Liver (tissue), 9 donors: ENCODE results near the gene ARHGEF3. TPM values are rescaled to one million over a fixed set of nuclear protein-coding genes. Genes with fewer than 3 reads are reported as not detected.

ENCODE experiments used
- DNase-seq: peaks from one replicate; pipeline ENCODE4 v3.0.0-alpha.2; 2017; ENCODE audit warnings: low spot score
- H3K27ac ChIP-seq, 2 donors: one replicate each; pipeline ENCODE4 v1.7.0; 2013; ENCODE audit warnings: inconsistent platforms in 2 of 2, low read length in 2 of 2, control low read depth in 1 of 2, low read depth in 1 of 2, mild to moderate bottlenecking in 1 of 2
- H3K27me3 ChIP-seq, 4 donors: one replicate each; pipeline versions ENCODE4 v1.6.1 to v1.7.0; 2013; ENCODE audit warnings: low read length in 3 of 4, inconsistent platforms in 1 of 4, mild to moderate bottlenecking in 1 of 4, moderate library complexity in 1 of 4; ENCODE audit not compliant: control insufficient read depth in 4 of 4, insufficient read depth in 4 of 4
- H3K36me3 ChIP-seq, 4 donors: one replicate each; pipeline versions ENCODE4 v1.6.1 to v1.7.0; 2013; ENCODE audit warnings: low read length in 3 of 4, mild to moderate bottlenecking in 3 of 4, low read depth in 1 of 4, moderate library complexity in 1 of 4; ENCODE audit not compliant: control insufficient read depth in 4 of 4, insufficient read depth in 3 of 4
- H3K4me1 ChIP-seq, 4 donors: one replicate each; pipeline versions ENCODE4 v1.6.1 to v1.7.0; 2013; ENCODE audit warnings: low read length in 3 of 4, mild to moderate bottlenecking in 3 of 4, moderate library complexity in 1 of 4; ENCODE audit not compliant: control insufficient read depth in 4 of 4, insufficient read depth in 4 of 4
- H3K4me3 ChIP-seq, 3 donors: one replicate each; pipeline versions ENCODE4 v1.6.1 to v1.7.0; 2013; ENCODE audit warnings: low read length in 3 of 3, control low read depth in 1 of 3, low read depth in 1 of 3, mild to moderate bottlenecking in 1 of 3
- H3K9ac ChIP-seq, 2 donors: one replicate each; pipeline ENCODE4 v1.7.0; 2013; ENCODE audit warnings: low read length in 2 of 2, mild to moderate bottlenecking in 2 of 2, moderate library complexity in 2 of 2, control low read depth in 1 of 2, low read depth in 1 of 2
- H3K9me3 ChIP-seq, 4 donors: one replicate each; pipeline versions ENCODE4 v1.6.1 to v1.7.0; 2013; ENCODE audit warnings: low read length in 3 of 4; ENCODE audit not compliant: control insufficient read depth in 4 of 4
- ATF3 ChIP-seq: IDR thresholded peaks from 2 replicates; pipeline ENCODE4 v1.6.1; 2016; ENCODE audit warnings: antibody characterized with exemption
- CTCF ChIP-seq: fragments of 150-350 bp; IDR thresholded peaks from 2 replicates; pipeline ENCODE4 v1.5.1; 2017; ENCODE audit warnings: improper control_type of control experiment, low read depth, low read length; ENCODE audit not compliant: missing input control
- EGR1 ChIP-seq, 2 donors: IDR thresholded peaks; 2 replicates each; pipeline ENCODE4 v1.6.1; 2016 to 2018; ENCODE audit warnings: antibody characterized with exemption in 2 of 2, low read depth in 2 of 2
- FOXA1 ChIP-seq: IDR thresholded peaks from 2 replicates; pipeline ENCODE4 v1.6.1; 2016; ENCODE audit warnings: antibody characterized with exemption
- FOXA2 ChIP-seq: IDR thresholded peaks from 2 replicates; pipeline ENCODE4 v1.6.1; 2016; ENCODE audit warnings: antibody characterized with exemption
- GABPA ChIP-seq, 2 donors: IDR thresholded peaks in 1 of 2; conservative IDR thresholded peaks in 1 of 2; 2 replicates each; pipeline ENCODE4 v1.6.1; 2016; ENCODE audit warnings: antibody characterized with exemption in 2 of 2, mild to moderate bottlenecking in 1 of 2, moderate library complexity in 1 of 2
- HNF4A ChIP-seq, 2 donors: conservative IDR thresholded peaks; 2 replicates each; pipeline ENCODE4 v1.6.1; 2016; ENCODE audit warnings: antibody characterized with exemption in 2 of 2, mild to moderate bottlenecking in 2 of 2
- HNF4G ChIP-seq: IDR thresholded peaks from 2 replicates; pipeline ENCODE4 v1.6.1; 2016; ENCODE audit warnings: antibody characterized with exemption
- JUND ChIP-seq, 2 donors: IDR thresholded peaks; 2 replicates each; pipeline ENCODE4 v1.6.1; 2016; ENCODE audit warnings: antibody characterized with exemption in 2 of 2
- MAX ChIP-seq: IDR thresholded peaks from 2 replicates; pipeline ENCODE4 v1.6.1; 2016; ENCODE audit warnings: antibody characterized with exemption
- RAD21 ChIP-seq, 2 donors: IDR thresholded peaks; 2 replicates each; pipeline ENCODE4 v1.6.1; 2016; ENCODE audit warnings: antibody characterized with exemption in 2 of 2, mild to moderate bottlenecking in 2 of 2
- REST ChIP-seq: IDR thresholded peaks from 2 replicates; pipeline ENCODE4 v1.6.1; 2016; ENCODE audit warnings: antibody characterized with exemption, mild to moderate bottlenecking
- RXRA ChIP-seq, 2 donors: IDR thresholded peaks; 2 replicates each; pipeline ENCODE4 v1.6.1; 2017 to 2018; ENCODE audit warnings: antibody characterized with exemption in 2 of 2, mild to moderate bottlenecking in 1 of 2
- SP1 ChIP-seq: IDR thresholded peaks from 2 replicates; pipeline ENCODE4 v1.6.1; 2018; ENCODE audit warnings: antibody characterized with exemption, mild to moderate bottlenecking
- TAF1 ChIP-seq: conservative IDR thresholded peaks from 2 replicates; pipeline ENCODE4 v1.6.1; 2016; ENCODE audit warnings: antibody characterized with exemption, mild to moderate bottlenecking
- YY1 ChIP-seq: IDR thresholded peaks from 2 replicates; pipeline ENCODE4 v1.6.1; 2016; ENCODE audit warnings: antibody characterized with exemption, mild to moderate bottlenecking
- ZBTB33 ChIP-seq: IDR thresholded peaks from 2 replicates; pipeline ENCODE4 v1.6.1; 2016; ENCODE audit warnings: antibody characterized with exemption
- WGBS: extraction: QIAGEN DNeasy Blood & Tissue Kit; methylation state at CpG from one replicate; pipeline ENCODE4 v1.1.7; 2013; 5-methylcytosine and 5-hydroxymethylcytosine counted together
- polyA plus RNA-seq, 2 donors: library from polyadenylated mRNA; stranded (reverse) in 1 of 2; unstranded in 1 of 2; fragments of 200-250 nt in 1 of 2; fragments of >200 nt in 1 of 2; fragmentation: Nextera tagmentation in 1 of 2; extraction: Ambion mirVana in 1 of 2; gene quantifications; one replicate each; pipeline versions ENCODE4 v1.2.1 to v1.2.3, GENCODE V29; 2013 to 2015
- total RNA-seq, 2 donors: library from RNA; depleted of rRNA; stranded (reverse); fragments of >200 nt; gene quantifications; one replicate each; pipeline ENCODE4 v1.2.3, GENCODE V29; 2014
- donor health status: healthy.
- donor health status: healthy.
- donor health status: healthy.
- donor health status: healthy.
- donor health status: healthy.

Gene ARHGEF3
- total and polyA plus RNA-seq, 4 donors, result 1.6 to 7.9 (median 2.0) TPM

- DNase-seq, result no peak
- Histone ChIP-seq H3K36me3 (no peaks in the 10 kb centered on the region), H3K27me3 (peaks cover 0 to 4% (median 0%) of the 10 kb centered on the region in 4 donors), H3K9me3 (no peaks in the 10 kb centered on the region), H3K9ac (no peak overlapping the region), H3K27ac (no peak overlapping the region), H3K4me1 (no peaks in the 10 kb centered on the region), H3K4me3 (no peak overlapping the region)
- TF ChIP-seq JUND (IDR thresholded peaks at IDR 0.05) (no peak), EGR1 (IDR thresholded peaks at IDR 0.05; ENCODE audit: low read depth in 2 of 2) (no peak), ATF3 (no peak), RXRA (IDR thresholded peaks at IDR 0.05) (no peak), RAD21 (IDR thresholded peaks at IDR 0.05) (no peak), YY1 (no peak), TAF1 (no peak), FOXA1 (no peak), GABPA (IDR thresholded peaks at IDR 0.05 in 1 of 2, conservative IDR thresholded peaks at IDR 0.05 in 1 of 2) (no peak), HNF4A (conservative IDR thresholded peaks at IDR 0.05) (no peak), CTCF (no peak), FOXA2 (no peak), REST (no peak), HNF4G (no peak)
- WGBS, result 76% methylated on average over 6 of the region's 6 CpGs
Observed at GRCh38 chr3:56764904-56765547, 36.7 kb downstream of the ARHGEF3 start.

- H3K27ac ChIP-seq, result no peak overlapping the region
Observed at GRCh38 chr3:56764184-56764583, 37.6 kb downstream of the ARHGEF3 start.

More at GRCh38 chr3:56764184-56764583, 37.6 kb downstream of the ARHGEF3 start:
- no peaks in the 10 kb centered on the region for H3K36me3 ChIP-seq
- no peak for DNase-seq
- no peak overlapping the region for H3K4me3 ChIP-seq
- no peak overlapping the region for H3K9ac ChIP-seq
- WGBS, result 92% methylated on average over 2 of the region's 2 CpGs
- TF ChIP-seq MAX (no peak), ATF3 (no peak), FOXA1 (no peak), RAD21 (IDR thresholded peaks at IDR 0.05) (no peak), CTCF (no peak), FOXA2 (no peak), GABPA (IDR thresholded peaks at IDR 0.05 in 1 of 2, conservative IDR thresholded peaks at IDR 0.05 in 1 of 2) (no peak), HNF4G (no peak), ZBTB33 (no peak), SP1 (no peak)
- no peaks in the 10 kb centered on the region for H3K4me1 ChIP-seq
- peaks cover 0 to 4% (median 0%) of the 10 kb centered on the region in 4 donors for H3K27me3 ChIP-seq
- H3K9me3 ChIP-seq, result no peaks in the 10 kb centered on the region
